HG03103 (cell line): ENCODE measurements around the gene KDM7A.
"Not testable (repeated sequence)": the region's sequence is repeated elsewhere in the genome, so short reads cannot be mapped to it uniquely, and the experiment has no call there.

Source experiments
- ATAC-seq: cut with Tn5 transposase; IDR thresholded peaks from one replicate; pipeline ENCODE4 v1.9.1; 2021; ENCODE audit warnings: low read depth; ENCODE audit not compliant: unreplicated experiment

KDM7A gene

DNA sequence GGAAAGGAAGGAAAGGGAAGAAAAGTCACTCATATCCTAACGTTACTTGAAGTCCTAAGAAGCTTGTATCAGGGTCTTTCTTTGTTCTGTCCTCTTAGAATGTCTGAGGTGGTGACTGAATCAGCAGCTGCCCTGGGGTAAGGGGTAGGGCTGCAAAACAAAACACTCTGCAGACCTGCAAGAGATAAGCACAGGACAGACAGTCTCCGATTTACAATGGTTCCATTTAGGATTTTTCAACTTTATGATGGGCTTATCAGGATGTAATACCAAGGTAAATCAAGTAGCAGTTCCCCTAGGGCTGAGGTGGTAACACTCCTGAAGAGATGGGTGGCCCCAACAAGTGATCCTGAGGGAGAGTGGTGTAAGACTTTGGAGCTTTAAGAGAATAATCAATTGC lies 16.5 kb downstream of the KDM7A start:
- no peak for ATAC-seq

- ATAC-seq, result no peak
Measured at GRCh38 chr7:140159497-140159896, 17.3 kb downstream of the KDM7A start.

DNA sequence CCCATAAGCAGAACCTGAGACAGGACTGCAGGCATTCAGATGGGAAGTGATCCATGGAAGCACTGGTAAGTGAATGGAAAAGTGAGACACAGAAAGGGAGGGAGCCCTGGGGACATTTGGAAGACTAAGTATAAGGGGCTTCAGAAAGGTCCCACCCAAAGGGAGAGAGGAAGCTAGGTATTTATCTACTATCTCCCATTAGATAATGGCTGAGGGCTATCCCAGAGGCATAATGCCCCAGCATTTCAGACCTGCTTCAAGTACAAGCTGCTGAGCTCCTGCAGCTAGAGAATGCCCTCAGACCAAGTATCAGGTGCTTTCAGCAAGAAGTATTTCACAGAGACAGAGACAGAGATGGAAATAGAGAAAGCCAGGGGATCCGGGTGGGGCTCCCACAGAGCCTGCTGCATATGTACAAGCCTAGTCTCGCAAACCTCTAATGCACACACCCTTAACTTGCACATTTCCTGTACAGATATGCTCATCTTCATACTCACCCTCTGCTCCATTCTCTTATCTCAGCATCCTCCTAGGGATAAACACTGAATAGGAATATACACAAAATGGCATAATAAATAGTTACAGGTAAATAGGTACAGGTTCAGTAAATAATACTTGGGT lies 20.2 kb downstream of the KDM7A start:
- ATAC-seq, result no peak

- no peak for ATAC-seq
Measured at GRCh38 chr7:140155428-140155827, 21.4 kb downstream of the KDM7A start.

DNA sequence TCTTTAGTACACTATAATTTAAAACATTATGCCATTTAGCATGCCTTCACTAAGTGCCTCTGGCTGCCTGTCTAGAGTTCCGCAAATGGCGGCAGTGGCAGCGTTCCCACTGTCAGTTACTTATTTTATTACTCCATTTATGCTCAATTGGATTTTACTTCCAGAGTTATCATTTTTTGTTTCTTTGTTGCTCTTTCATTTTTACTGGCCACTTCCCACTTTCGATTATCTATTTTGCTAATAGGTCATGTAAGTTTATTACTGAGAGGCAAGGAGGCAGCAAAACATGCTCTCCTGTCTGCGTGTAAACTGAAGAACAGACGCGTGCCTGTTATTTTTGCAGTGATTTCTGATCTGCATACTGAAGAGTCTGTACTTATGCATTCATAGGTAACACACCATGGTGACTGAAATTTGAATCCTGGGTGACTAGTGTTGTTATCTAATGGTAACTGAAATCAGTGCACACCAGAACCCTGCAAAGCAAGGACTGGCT lies 23.1 kb downstream of the KDM7A start:
- no peak for ATAC-seq

DNA sequence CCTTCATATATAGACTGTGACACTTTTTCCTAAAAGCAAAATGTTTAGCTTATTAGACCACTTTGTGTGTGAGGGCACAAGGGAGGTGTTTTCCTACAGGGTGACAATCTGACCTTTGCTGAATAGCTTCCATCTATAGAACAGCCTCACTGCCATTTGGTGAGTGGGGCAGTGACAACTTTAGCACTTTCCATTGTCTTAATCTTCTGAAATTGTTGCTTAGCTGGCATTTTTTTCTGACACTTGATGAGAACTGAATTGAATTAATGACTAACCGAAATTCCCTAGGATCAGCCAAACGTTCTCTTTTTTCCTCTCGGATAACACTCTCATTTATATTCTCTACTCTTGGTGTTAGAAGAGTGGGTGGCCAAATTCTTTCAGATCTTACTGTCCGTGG lies 30.2 kb downstream of the KDM7A start:
- no peak for ATAC-seq

DNA sequence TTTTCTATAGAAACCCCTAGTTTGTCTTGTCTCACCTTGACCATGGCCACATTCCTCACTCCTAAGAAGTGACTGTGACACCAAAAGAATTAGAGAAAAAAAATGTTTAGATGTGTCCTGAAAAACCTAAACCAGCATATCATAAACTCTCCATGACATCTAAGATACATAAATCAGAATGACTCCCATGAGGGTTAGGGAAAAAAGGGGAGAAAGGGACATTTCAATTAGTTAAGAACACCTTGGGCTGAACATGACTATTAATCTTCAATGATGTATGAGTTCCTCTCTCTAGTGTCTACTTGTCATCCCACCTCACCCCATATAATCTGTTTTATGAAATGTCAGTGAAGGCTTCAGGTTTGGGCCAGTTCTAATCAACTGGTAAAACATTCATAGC lies 31.1 kb downstream of the KDM7A start:
- no peak for ATAC-seq

DNA sequence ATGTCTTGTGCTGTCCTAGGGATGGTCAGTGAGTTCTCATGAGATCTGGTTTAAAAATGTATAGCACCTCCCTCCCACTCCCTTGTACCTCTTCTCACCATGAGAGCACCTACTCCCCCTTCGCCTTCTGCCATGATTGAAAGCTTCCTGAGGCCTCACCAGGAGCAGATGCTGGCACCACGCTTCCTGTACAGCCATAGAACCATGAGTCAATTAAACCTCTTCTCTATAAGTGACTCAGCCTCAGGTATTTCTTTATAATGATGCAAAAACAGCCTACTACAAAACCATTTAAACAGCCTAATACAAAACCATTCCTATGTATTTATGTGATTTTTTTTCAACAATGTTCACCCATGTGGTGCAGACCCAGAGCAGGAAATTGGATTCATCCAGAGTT lies 32.0 kb downstream of the KDM7A start:
- no peak for ATAC-seq

GRCh38 chr7:140143997-140144396 lies 32.8 kb downstream of the KDM7A start:
- ATAC-seq, result no peak

- no peak for ATAC-seq
Measured at GRCh38 chr7:140142031-140142430, 34.8 kb downstream of the KDM7A start.

- no peak for ATAC-seq
Measured at GRCh38 chr7:140141256-140141655, 35.5 kb downstream of the KDM7A start.

DNA sequence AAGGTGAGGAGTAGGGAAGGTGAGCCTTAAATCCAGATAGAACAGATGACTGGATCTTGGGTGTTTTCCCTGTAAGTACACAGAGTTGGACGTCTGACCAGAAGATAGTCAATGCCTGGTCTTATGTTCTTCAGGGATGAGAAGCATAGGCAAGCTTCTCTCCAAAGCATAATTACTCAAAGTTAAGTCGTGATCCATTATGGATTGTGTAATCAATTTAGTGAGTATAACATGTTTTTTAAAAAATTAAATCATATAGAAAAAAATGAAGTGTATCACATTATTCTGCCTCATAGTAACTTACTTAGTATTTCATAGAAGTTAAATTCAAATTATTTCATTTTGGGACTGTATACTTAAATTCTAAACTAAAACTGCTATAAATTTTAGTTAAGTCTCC lies 39.7 kb downstream of the KDM7A start:
- no peak for ATAC-seq

DNA sequence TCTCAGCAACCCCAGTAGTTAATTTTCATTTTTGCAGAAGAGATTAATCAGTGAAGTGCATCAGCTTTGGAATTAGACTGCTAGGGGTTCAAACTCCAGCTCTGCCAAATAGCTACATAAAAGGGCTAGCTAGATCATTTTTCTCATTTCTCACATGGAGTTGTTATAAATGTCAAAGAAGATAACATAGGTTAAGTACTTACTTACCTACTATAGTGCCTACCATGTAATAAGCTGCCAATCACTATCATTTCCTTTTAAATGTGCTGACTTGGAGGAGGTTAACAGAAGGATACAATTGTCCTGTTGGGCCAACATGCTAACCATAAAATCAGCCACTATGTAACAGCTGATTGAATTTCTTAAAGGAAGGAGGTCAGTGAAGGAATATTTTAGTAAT lies 40.7 kb downstream of the KDM7A start:
- no peak for ATAC-seq

- no peak for ATAC-seq
Measured at GRCh38 chr7:140134039-140134438, 42.7 kb downstream of the KDM7A start.

DNA sequence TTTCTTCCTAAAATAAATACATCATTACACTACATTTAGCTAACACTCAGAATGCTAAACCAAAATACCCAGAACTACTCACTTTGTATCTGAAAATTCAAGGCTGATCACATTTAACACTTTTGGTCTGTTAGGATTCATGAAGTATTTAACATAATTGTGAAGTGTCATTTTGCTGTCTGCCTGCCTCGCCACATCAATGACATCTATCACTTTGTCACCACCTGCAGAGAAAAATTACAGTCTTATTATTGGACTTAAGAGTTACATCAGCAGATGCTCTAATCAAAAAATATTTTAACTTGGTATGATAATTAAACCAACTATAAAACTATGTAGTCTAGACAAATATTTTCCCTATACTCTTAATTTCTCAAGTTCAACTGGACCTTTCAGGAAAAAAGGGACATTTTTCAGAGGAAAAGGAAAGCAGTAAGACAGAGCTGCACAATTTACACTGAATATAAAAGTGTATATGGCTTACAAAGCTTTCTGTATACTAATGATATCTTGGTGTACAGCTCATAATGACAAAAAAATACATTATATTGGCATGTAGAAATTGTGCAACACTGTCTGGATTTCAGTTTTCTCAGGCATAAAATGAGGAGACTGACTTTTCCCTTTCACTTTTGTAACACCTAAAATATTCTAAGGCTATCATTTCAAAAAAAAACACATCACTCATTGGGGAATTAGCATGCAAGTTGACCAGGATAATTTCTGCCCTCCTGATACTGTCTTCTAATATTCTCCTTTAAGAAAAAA lies 49.2 kb downstream of the KDM7A start:
- ATAC-seq, result no peak

- no peak for ATAC-seq
Measured at GRCh38 chr7:140126435-140127034, 50.2 kb downstream of the KDM7A start.

DNA sequence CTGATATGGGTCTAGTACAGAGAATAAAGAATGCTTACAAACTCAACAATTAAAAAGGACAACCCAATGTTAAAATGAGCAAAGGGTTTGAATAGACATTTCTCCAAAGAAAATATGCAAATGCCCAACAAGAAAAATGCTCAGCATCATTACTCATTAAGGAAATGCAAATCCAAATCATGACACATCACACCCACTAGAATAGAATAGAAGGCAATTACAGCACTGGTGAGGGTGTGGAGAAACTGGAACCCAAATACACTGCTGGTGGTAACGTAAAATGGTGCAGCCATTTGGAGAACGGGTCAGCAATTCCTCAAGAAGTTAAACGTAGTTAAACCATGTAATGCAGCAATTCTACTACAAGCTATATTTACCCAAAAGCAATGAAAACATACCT lies 53.8 kb downstream of the KDM7A start:
- no peak for ATAC-seq

- no peak for ATAC-seq
Measured at GRCh38 chr7:140121326-140121725, 55.5 kb downstream of the KDM7A start.

GRCh38 chr7:140114817-140115216 lies 62.0 kb downstream of the KDM7A start:
- ATAC-seq, result not testable (repeated sequence)

- not testable (repeated sequence) for ATAC-seq
Measured at GRCh38 chr7:140108777-140109176, 68.0 kb downstream of the KDM7A start.

DNA sequence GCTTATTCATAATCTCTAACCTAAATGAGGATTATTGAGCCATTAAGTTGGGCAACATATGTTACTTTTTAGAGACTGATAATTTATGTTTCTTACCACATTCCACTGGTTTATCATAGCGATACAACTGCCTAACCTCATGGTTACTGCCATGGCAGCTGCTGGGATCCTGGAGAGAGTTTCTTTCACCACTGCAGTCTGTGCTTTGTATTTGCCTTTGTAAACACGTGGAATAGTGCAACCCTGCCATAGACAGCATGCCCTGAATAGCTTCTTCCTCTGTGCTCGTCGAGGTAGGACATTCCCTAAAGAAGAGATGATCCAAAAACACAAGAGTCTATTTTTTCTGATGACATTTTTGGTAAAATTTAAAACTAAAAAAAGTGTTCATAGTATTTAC lies 80.3 kb downstream of the KDM7A start:
- no peak for ATAC-seq

DNA sequence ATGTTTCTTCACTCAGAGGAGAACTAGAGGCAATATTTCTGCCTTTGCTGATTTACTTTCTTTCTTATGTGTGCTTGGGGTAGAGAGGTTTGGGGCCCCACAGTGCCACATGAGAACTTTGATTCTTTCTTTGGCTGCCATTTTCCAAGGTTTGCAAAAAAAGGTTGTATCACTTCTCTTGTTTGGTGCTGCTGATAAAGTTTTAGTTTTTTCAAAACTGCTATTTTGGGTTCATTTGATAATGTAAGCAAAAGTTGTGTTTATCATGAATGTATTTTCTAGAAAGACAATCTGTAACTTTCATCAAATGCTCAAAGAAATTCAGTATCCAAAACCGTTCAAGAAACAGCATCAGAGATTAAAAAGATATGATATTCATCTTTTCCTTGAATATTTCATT lies 83.4 kb downstream of the KDM7A start:
- no peak for ATAC-seq
